Progenitor cell of endocrine pancreas (in vitro differentiated cells): ENCODE results near the gene NCAN. TPM values are rescaled to one million over a fixed set of nuclear protein-coding genes. Genes with fewer than 3 reads are reported as not detected.

Experiments
- DNase-seq: peaks from one replicate; pipeline ENCODE4 v3.0.0; 2021; ENCODE audit warnings: low spot score; ENCODE audit not compliant: unreplicated experiment
- H3K27ac Mint-ChIP-seq: 2 replicates; pipeline ENCODE4 v1.8.0; 2021; ENCODE audit warnings: mild to moderate bottlenecking, moderate library complexity, mixed read lengths
- H3K27me3 Mint-ChIP-seq: 2 replicates; pipeline ENCODE4 v1.8.0; 2021; ENCODE audit warnings: mixed read lengths
- H3K36me3 Mint-ChIP-seq: 2 replicates; pipeline ENCODE4 v1.8.0; 2022; ENCODE audit warnings: mixed read lengths; ENCODE audit not compliant: insufficient read depth
- H3K4me1 Mint-ChIP-seq: 2 replicates; pipeline ENCODE4 v1.8.0; 2021; ENCODE audit warnings: low read depth, mixed read lengths
- H3K4me3 Mint-ChIP-seq: 2 replicates; pipeline ENCODE4 v1.8.0; 2021; ENCODE audit warnings: low read depth, mild to moderate bottlenecking, moderate library complexity, mixed read lengths
- H3K9me3 Mint-ChIP-seq: 2 replicates; pipeline ENCODE4 v1.8.0; 2021; ENCODE audit warnings: low read depth, mixed read lengths
- total RNA-seq: library from RNA; stranded (reverse); gene quantifications from 2 replicates; pipeline ENCODE4 v1.2.1, GENCODE V29; 2021
- TF ChIP-seq, protein P1 (sequence below): fragments of 200-600 bp; sonication (generic); IDR thresholded peaks from one replicate; pipeline ENCODE4 v1.5.0; 2021; ENCODE audit warnings: antibody characterized with exemption, mild to moderate bottlenecking; ENCODE audit not compliant: unreplicated experiment

The NCAN gene
- total RNA-seq, 1 donor from 2014 or later = 0.17 TPM

DNA sequence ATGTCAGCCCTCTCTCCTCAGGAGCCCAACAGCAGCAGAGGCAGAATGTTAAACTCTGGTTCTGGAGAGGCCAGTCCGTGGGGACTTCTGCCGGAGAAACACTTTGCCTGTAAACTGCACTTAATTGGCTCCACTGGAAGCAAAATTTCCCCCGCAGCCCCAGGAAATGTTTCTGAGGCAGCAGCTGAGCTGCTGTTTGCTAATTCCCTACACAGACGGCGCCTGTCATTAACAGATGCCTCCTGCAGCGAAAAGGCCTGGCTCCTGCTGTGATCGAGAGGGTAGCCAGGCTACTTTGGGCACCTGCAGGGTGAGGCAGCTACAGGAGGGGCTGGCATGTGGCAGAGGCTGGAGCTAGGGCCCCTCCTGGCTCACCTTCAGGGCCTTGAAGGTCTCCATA, 66.6 kb downstream of the NCAN start:
- Mint-ChIP-seq H3K4me1 (peaks cover 3% of the 10 kb centered on the region), H3K36me3 (peaks cover 8% of the 10 kb centered on the region), H3K27ac (no peak overlapping the region), H3K27me3 (no peaks in the 10 kb centered on the region), H3K9me3 (no peaks in the 10 kb centered on the region), H3K4me3 (no peak overlapping the region)
- no peak for DNase-seq
- TF ChIP-seq, protein P1, sequence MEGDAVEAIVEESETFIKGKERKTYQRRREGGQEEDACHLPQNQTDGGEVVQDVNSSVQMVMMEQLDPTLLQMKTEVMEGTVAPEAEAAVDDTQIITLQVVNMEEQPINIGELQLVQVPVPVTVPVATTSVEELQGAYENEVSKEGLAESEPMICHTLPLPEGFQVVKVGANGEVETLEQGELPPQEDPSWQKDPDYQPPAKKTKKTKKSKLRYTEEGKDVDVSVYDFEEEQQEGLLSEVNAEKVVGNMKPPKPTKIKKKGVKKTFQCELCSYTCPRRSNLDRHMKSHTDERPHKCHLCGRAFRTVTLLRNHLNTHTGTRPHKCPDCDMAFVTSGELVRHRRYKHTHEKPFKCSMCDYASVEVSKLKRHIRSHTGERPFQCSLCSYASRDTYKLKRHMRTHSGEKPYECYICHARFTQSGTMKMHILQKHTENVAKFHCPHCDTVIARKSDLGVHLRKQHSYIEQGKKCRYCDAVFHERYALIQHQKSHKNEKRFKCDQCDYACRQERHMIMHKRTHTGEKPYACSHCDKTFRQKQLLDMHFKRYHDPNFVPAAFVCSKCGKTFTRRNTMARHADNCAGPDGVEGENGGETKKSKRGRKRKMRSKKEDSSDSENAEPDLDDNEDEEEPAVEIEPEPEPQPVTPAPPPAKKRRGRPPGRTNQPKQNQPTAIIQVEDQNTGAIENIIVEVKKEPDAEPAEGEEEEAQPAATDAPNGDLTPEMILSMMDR = no peak

DNA sequence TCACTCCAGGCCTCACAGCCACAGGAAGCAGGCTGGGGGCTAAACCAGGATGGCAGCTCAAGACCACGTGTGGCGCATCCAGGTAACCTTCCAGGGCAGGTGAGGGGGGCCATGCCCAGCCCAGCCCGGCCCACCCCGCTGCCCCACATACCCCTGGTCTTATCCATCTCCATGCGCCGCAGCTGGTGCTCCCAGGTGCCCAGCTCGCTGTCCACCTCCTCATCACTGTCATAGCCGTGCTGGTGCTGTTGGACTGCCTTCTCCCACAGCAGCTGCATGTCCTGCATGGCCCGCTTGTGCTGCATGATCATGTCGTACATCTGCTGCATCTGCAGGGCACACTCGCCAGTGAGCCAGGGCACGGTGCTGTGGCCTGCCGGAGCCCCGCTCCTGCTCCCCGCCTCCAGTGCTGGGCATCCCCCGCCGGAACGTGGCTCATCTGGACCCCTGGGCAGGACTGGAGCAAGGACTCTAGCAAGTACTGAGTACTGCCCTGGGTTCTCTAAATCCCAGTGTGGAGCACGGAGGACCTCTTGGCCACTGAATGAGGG, 67.4 kb downstream of the NCAN start:
- Mint-ChIP-seq H3K4me3 (no peak overlapping the region), H3K9me3 (no peaks in the 10 kb centered on the region), H3K27ac (no peak overlapping the region), H3K4me1 (no peaks in the 10 kb centered on the region), H3K27me3 (no peaks in the 10 kb centered on the region), H3K36me3 (peaks cover 10% of the 10 kb centered on the region)
- TF ChIP-seq, protein P1 = no peak
- DNase-seq = no peak

DNA sequence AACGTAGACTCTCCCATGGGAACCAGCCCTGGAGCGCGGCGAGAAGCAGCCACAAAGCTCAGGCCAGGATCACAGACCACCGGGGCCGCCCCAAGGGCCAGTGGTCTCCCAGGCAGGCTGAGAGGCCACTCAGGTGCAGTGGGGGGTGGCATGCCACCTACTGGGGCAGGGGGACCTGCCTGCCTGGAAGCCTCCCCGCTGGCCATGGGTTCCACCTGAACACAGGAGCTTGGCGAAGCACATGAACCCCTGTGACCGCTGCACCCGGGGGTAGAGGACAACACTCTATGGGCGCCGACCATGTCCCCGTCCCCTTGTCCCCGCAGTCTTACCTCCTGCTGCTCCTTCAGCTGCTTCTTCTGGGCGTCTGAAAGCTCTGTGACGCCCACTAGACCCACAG, 68.1 kb downstream of the NCAN start:
- no peaks in the 10 kb centered on the region for H3K27me3 Mint-ChIP-seq
- H3K36me3 Mint-ChIP-seq = peaks cover 15% of the 10 kb centered on the region
- no peaks in the 10 kb centered on the region for H3K9me3 Mint-ChIP-seq
- DNase-seq = no peak
- H3K4me3 Mint-ChIP-seq = no peak overlapping the region
- no peak overlapping the region for H3K27ac Mint-ChIP-seq
- H3K4me1 Mint-ChIP-seq = no peaks in the 10 kb centered on the region
- TF ChIP-seq, protein P1 = no peak

DNA sequence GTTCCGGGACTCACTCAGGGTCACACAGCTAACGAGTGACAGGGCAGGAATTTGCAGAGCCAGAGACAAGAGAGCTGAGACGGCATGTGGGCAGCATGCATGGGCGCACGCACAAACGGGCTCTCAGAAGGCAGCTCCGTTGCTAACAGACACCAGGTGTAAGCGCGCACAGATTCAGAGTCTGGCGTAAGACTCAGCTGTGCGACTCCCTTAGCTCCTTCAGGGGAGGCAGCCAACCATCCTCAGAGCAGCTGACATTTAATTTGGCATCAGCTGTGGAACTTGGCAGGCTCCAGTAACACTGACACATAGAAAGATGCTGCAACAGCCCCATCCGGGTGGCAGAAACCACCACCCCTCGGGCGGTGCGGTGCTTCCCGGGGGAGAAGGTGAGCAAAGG, 68.8 kb downstream of the NCAN start:
- TF ChIP-seq, protein P1 = no peak
- H3K36me3 Mint-ChIP-seq = peaks cover 17% of the 10 kb centered on the region
- DNase-seq = no peak
- H3K27ac Mint-ChIP-seq = no peak overlapping the region
- H3K4me3 Mint-ChIP-seq = no peak overlapping the region
- no peaks in the 10 kb centered on the region for H3K4me1 Mint-ChIP-seq
- no peaks in the 10 kb centered on the region for H3K9me3 Mint-ChIP-seq
- H3K27me3 Mint-ChIP-seq = no peaks in the 10 kb centered on the region

DNA sequence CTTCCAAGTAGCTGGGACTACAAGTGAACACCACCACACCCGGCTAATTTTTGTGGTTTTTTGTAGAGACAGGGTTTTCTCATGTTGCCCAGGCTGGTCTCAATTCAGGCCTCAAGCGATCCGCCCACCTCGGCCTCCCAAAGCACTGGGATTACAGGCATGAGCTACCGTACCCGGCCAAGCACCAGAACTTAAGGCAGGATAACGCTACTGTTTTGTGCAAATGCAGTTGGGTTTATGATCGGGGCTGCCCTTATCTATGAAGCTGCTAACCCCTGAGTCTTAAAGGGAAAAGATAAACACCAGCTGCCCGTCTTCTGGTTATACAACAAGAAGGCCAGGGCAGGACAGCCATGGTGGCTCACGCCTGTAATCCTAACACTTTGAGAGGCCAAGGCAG, 73.9 kb downstream of the NCAN start:
- Mint-ChIP-seq H3K27me3 (no peaks in the 10 kb centered on the region), H3K4me1 (no peaks in the 10 kb centered on the region), H3K9me3 (no peaks in the 10 kb centered on the region), H3K4me3 (no peak overlapping the region), H3K36me3 (peaks cover 19% of the 10 kb centered on the region), H3K27ac (no peak overlapping the region)
- DNase-seq = no peak
- TF ChIP-seq, protein P1 = no peak
